ENCODE results near the gene BTN2A1. TPM values are rescaled to one million over a fixed set of nuclear protein-coding genes. Genes with fewer than 3 reads are reported as not detected.

The BTN2A1 gene
- total and polyA plus RNA-seq, 2 of the 13 experiments (the other 11 are each of a cell fraction or from before 2014, with no cell fraction given), result 16.4 to 30.4 TPM

- TF ChIP-seq LRRFIP1 (CRISPR knock-in tag; conservative IDR thresholded peaks at IDR 0.05), result no peak
- 0 out of 2 replicates have a peak, but pooled peaks have one; percentile 8 for TF ChIP-seq ZNF44 (CRISPR knock-in tag; IDR thresholded peaks at IDR 0.05)
- TF ChIP-seq TFDP1 (CRISPR knock-in tag; IDR thresholded peaks at IDR 0.05; ENCODE audit: borderline replicate concordance), result no peak
- TF ChIP-seq BORCS8-MEF2B (CRISPR knock-in tag; IDR thresholded peaks at IDR 0.05), result no peak
- no peak for TF ChIP-seq PCBP1 (IDR thresholded peaks at IDR 0.05; ENCODE audit: borderline replicate concordance, low read depth, low read length)
- TF ChIP-seq ZNF513 (CRISPR knock-in tag; conservative IDR thresholded peaks at IDR 0.05), result no peak
- no peak for TF ChIP-seq RXRB (CRISPR knock-in tag; IDR thresholded peaks at IDR 0.05; ENCODE audit: borderline replicate concordance)
- peak; percentile 1; the same call in 1 of the 2 replicates for TF ChIP-seq ZMYM4 (CRISPR knock-in tag; IDR thresholded peaks at IDR 0.05)
- TF ChIP-seq KDM5A (IDR thresholded peaks at IDR 0.05; ENCODE audit: borderline replicate concordance, low read length), result 0 out of 2 replicates have a peak, but pooled peaks have one; percentile 1
- TF ChIP-seq ZNF33B (CRISPR knock-in tag; IDR thresholded peaks at IDR 0.05), result no peak
- TF ChIP-seq ARID2 (CRISPR knock-in tag; IDR thresholded peaks at IDR 0.05; ENCODE audit: borderline replicate concordance), result no peak
- no peak for TF ChIP-seq FOXM1 (CRISPR knock-in tag; IDR thresholded peaks at IDR 0.05)
- no peak for TF ChIP-seq EED (CRISPR knock-in tag; IDR thresholded peaks at IDR 0.05)
- TF ChIP-seq ZNF672 (CRISPR knock-in tag; IDR thresholded peaks at IDR 0.05), result no peak
- TF ChIP-seq ZNF232 (CRISPR knock-in tag; IDR thresholded peaks at IDR 0.05; ENCODE audit: borderline replicate concordance), result no peak
- TF ChIP-seq JUN (CRISPR knock-in tag; IDR thresholded peaks at IDR 0.05), result no peak
Observed at GRCh38 chr6:26474439-26474881, 16.7 kb downstream of the BTN2A1 start (continued).
